H7 (cell line): ENCODE results near the gene UBTD1. TPM values are rescaled to one million over a fixed set of nuclear protein-coding genes. Genes with fewer than 3 reads are reported as not detected.
A peak's percentile ranks its signal among the peaks of the same experiment; 100 is the strongest.
"Not testable (repeated sequence)": the region's sequence is repeated elsewhere in the genome, so short reads cannot be mapped to it uniquely, and the experiment has no call there.

ENCODE experiments used
- DNase-seq: peaks from one replicate; pipeline ENCODE4 v3.0.0; 2012
- H3K27me3 ChIP-seq: 2 replicates; pipeline ENCODE4 v1.6.0; 2011; ENCODE audit warnings: mild to moderate bottlenecking, low read length; ENCODE audit not compliant: control insufficient read depth, insufficient read depth
- H3K36me3 ChIP-seq: replicated peaks from 2 replicates; pipeline ENCODE4 v1.5.1; 2011; ENCODE audit warnings: low read length; ENCODE audit not compliant: control insufficient read depth, insufficient read depth
- H3K4me3 ChIP-seq: 2 replicates; pipeline ENCODE4 v1.5.1; 2011; ENCODE audit warnings: low read depth, mild to moderate bottlenecking, control low read depth, low read length, moderate library complexity; ENCODE audit not compliant: insufficient read depth
- total RNA-seq: library from RNA; depleted of rRNA; stranded (reverse); fragments of >200 nt; shearing (Covaris generic); gene quantifications from 2 replicates; pipeline ENCODE4 v1.2.3, GENCODE V29; 2014

UBTD1 gene
- total RNA-seq, 1 experiment from 2014 or later, result 30.2 TPM

DNA sequence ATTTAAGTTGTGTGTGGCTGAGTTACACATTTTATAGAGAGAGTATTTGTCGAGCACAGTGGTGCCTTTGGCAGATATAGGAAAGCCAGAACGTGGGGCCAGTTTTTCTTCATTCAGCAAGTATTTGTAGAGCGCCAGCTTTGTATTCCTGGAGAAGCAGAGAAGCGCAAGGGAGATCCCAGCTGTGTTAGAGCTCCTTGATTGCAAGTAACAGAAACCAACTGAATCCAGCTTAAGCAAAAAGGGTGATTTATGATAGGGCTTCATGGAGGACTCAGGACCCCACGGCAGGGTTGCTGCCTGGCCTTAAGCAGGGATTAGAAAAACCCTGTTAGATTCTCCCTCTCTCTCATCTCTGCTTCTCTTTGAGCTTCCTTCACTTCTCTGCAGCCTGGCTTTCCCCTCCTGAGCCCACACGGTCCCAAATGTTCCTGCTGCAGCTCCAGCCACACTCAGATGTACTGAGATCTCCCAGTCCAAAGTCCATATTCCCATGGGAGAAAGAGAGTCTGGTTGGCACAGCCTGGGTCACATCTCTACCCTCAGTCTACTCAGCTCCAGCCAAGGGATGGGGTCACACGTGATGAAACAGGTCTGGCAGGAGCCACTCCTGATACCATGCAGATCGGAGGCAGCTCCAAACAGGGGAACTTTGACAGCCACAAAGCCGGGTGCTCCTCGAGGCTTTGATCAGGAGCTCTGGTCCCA, 16.7 kb downstream of the UBTD1 start:
- DNase-seq, result no peak
- Histone ChIP-seq H3K4me3 (no peak overlapping the region), H3K27me3 (no peaks in the 10 kb centered on the region), H3K36me3 (no peaks in the 10 kb centered on the region; the same call in 1 of the 2 replicates)

DNA sequence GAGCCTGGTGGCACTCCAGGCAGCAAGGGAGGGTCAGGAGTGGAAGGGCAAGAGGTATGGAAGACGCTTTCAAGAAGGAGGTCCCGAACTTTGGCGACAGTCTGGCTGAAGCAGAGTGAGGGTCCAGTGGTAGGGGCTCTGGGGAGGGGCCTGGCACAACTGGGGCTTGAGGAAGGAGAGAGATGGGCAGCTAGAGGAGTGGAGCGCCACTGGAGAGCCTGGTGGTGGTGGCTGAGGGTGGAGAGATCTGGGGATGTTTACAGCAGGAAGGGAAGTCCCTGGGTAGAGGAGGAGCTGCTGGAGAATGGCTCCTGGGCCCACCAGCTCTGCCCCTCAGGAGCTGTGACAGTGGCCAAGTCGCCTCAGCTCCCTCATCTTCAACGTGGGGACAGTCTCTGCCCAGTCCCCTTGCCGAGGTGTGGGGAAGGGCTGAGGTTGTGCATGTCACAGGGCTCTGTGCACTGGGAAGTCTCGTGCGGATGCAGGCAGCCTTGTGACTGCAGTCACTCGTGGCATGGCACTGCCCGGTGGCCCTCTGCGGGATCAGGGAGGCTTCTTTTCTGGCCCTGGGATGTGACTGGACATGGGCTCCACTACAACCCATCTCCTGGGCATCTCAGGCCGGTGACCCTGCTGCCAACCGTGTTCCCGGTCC, 18.5 kb downstream of the UBTD1 start:
- Histone ChIP-seq H3K27me3 (no peaks in the 10 kb centered on the region), H3K36me3 (no peaks in the 10 kb centered on the region; the same call in 1 of the 2 replicates), H3K4me3 (no peak overlapping the region)
- DNase-seq, result peak; percentile 31

DNA sequence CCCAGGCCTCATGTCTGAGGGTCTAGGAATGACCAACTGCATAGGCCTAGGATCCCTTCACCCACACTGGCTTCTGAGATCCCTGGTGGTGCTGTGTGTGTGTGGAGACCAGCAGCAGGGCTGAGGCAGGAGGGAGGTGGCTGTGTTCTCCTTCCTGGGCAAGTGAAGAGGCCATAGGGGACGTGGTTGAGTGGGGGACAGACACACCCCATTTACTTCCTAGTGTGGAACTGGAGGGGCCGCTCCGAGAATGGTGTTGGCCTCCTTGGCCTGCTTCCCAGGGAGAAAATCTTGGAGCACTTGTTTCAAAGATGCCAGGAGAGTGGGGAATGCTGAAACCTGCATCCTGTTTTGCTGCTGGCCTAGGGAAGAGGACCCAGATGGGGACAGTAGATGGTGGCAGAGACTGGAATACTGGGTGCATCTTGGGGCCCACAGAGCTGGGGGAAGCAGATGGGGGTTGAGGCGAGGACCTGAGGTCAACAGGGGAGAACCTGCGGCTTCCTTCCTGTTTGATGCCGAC, 19.1 kb downstream of the UBTD1 start:
- Histone ChIP-seq H3K36me3 (no peaks in the 10 kb centered on the region; the same call in 1 of the 2 replicates), H3K4me3 (no peak overlapping the region), H3K27me3 (no peaks in the 10 kb centered on the region)
- no peak for DNase-seq

DNA sequence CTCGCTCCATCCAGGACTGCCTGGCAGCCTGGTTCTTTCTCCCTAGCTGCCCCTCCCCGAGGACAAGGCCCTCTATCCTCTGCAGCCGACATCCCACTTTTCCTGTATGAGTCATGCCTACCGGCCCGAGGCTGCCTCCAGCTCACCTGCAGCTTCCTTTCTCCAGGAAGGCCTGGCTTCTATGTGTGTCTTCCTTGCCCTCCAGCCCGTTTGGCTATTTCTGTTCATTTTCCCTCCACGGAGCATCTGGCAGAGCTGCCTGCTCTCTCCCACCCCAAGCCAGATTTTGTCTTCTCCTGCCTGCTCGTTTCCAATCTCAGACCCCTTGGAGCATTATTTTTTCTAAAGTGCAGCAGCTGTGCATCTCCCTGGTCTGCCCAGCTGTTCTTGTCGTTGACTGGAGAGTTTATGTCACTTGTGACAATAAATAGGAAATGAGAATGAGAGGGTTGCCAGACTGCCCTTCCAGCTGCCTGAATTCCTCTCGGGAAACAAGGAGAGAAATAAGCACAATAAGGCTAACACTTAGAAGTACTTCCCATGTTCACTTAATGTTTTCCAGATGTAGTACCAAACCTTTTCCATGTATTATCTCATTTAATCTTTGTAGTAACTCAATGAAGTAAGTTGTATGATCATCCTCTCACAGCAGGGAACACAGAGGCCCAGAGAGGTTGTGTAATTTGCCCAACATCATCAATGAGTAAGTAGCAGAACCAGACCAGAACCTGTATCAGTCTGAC, 19.7 kb downstream of the UBTD1 start:
- Histone ChIP-seq H3K36me3 (no peaks in the 10 kb centered on the region; the same call in 1 of the 2 replicates), H3K4me3 (no peak overlapping the region), H3K27me3 (no peaks in the 10 kb centered on the region)
- DNase-seq, result peak; percentile 74

DNA sequence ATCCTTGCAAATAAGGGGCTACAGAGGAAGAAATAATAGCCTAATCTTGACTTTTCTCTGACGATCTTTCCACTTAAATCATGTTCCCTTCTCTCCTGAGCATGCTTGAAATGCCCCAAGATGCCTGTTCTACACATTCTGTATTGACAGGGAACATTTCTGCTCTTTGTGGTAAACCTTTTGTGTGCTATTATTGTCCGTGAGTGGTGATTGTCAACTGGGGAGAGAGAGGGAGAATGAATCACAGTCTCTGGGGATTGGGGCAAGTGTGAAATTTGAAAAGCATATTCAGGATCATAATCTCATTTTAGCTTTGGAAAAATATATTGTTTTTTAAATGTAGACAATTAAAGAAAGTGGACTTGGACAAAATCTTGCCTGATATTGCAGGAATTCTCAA, 20.6 kb downstream of the UBTD1 start:
- no peaks in the 10 kb centered on the region; the same call in 1 of the 2 replicates for H3K36me3 ChIP-seq
- H3K4me3 ChIP-seq, result no peak overlapping the region
- no peak for DNase-seq
- H3K27me3 ChIP-seq, result no peaks in the 10 kb centered on the region

DNA sequence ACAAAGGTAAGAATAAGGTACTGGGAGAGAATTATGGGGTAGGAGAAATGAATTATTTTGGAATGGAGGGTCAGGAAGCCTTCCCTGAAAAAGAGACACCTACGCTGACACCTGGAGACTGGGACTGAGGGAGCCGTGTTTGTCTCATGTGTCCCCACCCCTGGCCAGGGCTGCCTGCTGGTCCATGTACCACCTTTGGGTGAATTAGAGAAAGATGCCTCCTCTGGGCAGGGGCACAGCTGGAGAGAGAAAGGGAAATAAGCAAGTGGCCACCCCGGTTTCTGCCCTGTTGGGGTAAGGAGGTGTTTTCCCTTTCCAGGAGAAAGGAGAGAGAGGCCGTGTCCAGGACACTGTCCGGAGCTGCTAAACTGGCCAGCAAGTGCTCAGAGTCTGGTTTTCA, 21.8 kb downstream of the UBTD1 start:
- Histone ChIP-seq H3K4me3 (no peak overlapping the region), H3K27me3 (no peaks in the 10 kb centered on the region), H3K36me3 (no peaks in the 10 kb centered on the region; the same call in 1 of the 2 replicates)
- DNase-seq, result no peak

DNA sequence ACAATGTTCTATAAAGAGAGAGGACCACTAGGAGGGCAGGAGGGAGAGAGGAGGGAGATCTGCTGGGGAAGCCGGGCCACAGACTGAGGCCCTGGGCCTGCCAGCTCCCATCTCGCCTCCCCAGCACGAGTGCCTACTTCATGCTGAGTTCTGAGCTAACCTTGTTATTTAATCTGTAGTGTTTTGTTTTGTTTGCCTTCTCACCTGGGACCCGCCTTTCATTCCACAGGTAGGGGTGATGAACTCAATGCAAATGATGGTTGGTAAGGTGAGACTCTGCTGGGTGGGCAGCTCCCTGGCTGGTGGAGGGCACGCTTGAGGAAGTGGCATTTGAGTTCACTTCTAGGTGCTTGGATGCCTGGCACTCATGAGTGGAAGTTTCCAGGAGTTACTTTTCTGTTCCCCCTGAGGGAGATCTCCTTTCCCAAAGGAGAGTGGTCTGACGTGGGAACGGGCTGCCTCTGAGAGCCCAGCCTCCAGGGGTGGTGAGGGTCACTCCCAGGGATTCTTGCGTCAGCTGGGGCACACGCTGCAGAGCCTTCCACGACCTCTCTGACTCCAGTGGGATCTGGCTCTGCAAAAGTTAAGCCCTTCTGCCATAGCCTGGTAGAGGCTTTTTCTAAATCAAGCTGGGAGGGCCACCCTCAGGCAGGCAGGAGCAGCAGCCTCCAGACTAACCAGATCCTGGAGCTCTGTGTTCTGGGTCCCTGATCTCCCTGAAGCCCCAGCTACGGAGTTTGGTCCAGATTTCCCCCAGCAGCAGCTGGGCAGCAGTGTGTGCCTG, 22.4 kb downstream of the UBTD1 start:
- no peak overlapping the region for H3K4me3 ChIP-seq
- no peaks in the 10 kb centered on the region; the same call in 1 of the 2 replicates for H3K36me3 ChIP-seq
- peak; percentile 76 for DNase-seq
- H3K27me3 ChIP-seq, result no peaks in the 10 kb centered on the region

DNA sequence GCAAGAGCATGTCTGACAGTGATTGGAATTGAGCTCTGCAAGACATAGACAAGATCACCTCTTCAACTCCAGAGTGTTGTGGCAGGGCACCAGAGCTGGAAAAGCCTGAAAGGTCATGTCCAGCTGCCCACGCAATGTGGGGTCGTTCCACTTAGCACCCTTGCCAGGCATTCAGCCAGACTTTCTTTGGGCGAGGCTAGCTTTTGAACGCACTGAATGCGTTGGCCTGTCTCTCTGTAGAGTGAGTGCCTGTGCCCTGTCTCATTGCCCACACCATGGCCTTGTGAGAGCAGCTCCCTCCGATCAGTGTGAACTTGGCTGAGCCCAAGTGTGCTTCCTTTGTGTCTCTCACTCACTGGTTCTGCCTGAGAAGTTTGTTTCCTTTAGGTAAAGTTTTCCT, 23.3 kb downstream of the UBTD1 start:
- no peak for DNase-seq
- Histone ChIP-seq H3K36me3 (no peaks in the 10 kb centered on the region; the same call in 1 of the 2 replicates), H3K4me3 (no peak overlapping the region), H3K27me3 (no peaks in the 10 kb centered on the region)

DNA sequence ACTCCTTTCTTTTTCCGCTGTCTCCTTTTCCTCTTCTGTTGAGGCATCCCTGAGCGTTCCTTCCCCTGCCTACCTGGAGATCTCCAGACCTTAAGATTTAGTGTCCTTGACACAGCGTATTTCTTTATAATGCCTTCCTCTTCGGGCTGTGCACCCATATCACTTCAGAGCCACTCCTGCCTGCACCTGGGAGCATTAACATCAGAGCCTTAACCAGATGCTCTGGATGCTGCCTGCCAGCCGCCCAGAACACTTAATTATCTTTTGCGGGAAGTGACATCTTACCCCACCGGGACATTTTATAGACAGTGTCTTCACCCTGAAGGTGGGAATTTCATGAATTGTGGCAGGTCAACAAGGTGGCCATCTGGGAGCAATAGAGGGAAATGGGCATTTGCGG, 24.2 kb downstream of the UBTD1 start:
- no peak overlapping the region for H3K4me3 ChIP-seq
- DNase-seq, result no peak
- H3K36me3 ChIP-seq, result no peaks in the 10 kb centered on the region
- no peaks in the 10 kb centered on the region for H3K27me3 ChIP-seq

DNA sequence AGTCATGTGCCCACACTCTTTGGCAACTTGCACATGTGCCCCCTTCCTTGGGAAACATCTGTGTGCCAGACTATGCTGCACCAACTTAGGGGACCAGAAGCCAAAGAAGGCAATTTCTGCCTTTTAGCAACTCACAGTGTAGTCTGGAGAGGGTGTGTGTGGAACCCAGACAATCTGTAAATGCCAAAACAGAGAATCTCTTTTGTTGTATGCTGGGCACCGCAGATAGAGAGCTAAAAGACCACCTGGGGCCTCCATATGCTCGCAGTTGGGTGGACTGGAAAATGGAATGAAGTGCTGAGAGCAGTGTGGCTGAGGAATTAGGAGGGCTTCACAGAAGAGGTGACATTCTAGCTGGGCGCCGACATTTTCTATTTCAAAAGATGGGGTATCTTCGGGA, 26.4 kb downstream of the UBTD1 start:
- Histone ChIP-seq H3K27me3 (no peaks in the 10 kb centered on the region), H3K4me3 (no peak overlapping the region), H3K36me3 (no peaks in the 10 kb centered on the region)
- no peak for DNase-seq

DNA sequence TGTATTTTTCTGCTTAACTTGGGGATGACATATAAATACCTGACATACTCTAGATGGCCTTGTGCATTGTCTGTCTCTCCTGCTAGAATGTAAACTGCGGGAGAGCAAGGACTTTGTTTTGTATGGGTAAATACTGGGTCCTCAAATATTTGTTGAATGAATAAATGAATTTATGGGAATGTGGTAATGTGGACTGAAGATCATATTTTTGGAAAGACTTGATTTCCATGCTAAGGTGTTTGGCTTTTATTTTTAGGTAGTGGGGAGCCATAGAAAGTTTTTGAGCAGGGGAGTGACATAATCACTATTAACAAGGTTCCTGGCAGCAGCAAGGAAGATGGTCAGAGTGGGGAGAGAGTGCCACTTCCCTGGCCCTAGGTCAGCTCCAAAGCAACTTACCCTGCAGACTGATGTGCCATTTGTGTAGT, 27.0 kb downstream of the UBTD1 start:
- no peak for DNase-seq
- Histone ChIP-seq H3K36me3 (no peaks in the 10 kb centered on the region), H3K4me3 (no peak overlapping the region), H3K27me3 (no peaks in the 10 kb centered on the region)

DNA sequence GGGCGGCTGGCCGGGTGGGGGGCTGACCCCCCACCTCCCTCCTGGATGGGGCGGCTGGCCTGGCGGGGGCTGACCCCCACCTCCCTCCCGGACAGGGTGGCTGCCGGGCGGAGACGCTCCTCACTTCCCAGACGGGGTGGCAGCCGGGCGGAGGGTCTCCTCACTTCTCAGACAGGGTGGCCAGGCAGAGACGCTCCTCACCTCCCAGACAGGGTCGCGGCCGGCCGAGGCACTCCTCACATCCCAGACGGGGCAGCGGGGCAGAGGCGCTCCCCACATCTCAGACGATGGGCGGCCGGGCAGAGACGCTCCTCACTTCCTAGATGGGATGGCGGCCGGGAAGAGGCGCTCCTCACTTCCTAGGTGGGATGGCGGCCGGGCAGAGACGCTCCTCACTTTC, 30.2 kb downstream of the UBTD1 start:
- not testable (repeated sequence) for DNase-seq, H3K4me3 ChIP-seq, H3K36me3 ChIP-seq, H3K27me3 ChIP-seq

DNA sequence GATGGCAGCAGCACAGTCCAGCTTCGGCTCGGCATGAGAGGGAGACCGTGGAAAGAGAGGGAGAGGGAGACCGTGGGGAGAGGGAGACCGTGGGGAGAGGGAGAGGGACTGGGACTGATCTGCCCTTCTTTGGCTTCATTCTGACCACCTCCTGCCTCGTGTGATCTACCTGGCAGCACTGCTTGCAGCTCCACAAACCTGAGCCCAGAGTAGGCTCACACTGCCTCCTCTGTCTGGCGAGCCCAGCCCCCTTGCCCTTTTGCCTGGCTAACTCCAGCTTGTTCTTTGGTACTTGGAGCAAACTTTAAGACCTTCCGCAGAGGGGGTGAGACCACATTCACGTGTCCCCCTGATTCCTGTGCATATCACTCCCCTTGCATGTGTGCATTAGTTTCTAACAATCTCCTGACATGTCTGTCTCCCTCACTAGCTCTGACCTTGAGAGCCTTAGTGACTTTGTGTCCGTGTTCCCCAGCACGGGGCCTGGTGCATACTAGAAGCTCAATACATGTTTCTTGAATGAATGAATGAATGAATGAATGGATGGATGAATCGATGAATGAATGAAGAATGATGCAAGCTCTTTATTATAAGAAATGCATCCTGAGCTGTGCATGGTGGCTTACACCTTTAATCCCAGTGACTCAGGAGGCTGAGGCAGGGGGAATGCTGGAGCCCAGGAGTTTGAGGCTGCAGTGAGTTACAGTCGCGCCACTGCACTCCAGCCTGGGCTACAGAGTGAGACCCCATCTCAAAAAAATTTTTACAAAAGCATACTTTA, 31.2 kb downstream of the UBTD1 start:
- Histone ChIP-seq H3K4me3 (no peak overlapping the region), H3K27me3 (no peaks in the 10 kb centered on the region), H3K36me3 (no peaks in the 10 kb centered on the region)
- DNase-seq, result no peak
